Fibroblast of skin of left quadriceps (primary cell): ENCODE results near the gene DNAAF8.

Source experiments
- DNase-seq, 2 experiments: peaks; one replicate each; pipeline ENCODE4 v3.0.0-alpha.2; 2013; ENCODE audit warnings: low read depth in 2 of 2

DNAAF8 gene

DNA sequence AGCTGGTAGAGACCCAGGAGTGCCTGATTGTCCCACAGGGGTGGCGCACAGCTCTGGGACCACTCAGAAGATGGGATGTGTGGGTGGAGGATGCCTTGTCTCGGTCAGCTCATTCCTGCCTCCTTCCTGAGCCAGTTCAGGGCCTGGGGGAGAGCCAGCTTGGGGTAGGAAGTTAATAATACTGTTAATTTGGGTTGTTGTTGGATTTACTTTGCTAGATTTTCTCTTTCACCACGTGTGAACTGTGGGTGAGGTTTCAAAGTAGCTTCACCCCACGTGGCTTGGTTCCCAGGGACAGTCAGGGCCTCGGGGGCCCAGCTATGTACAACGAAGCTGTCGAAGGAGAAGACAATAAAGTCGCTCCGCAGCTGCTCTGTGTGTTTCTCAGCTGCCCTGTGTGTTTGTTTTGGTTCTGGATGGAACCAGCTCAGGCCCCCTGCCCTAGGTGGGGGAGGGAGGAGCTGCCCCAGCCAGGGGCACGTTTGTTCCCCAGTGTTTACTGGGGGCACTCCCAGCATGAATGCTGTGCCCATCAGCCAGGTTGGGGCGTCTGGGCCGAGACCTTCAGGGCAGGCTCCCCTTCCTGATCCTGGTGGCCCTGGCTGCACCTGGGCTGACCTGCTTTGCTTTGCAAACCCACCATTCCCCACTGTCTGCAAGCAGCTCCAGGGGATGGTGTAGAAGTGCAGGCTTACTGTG, 38.7 kb upstream of the DNAAF8 start:
- no peak for DNase-seq

DNA sequence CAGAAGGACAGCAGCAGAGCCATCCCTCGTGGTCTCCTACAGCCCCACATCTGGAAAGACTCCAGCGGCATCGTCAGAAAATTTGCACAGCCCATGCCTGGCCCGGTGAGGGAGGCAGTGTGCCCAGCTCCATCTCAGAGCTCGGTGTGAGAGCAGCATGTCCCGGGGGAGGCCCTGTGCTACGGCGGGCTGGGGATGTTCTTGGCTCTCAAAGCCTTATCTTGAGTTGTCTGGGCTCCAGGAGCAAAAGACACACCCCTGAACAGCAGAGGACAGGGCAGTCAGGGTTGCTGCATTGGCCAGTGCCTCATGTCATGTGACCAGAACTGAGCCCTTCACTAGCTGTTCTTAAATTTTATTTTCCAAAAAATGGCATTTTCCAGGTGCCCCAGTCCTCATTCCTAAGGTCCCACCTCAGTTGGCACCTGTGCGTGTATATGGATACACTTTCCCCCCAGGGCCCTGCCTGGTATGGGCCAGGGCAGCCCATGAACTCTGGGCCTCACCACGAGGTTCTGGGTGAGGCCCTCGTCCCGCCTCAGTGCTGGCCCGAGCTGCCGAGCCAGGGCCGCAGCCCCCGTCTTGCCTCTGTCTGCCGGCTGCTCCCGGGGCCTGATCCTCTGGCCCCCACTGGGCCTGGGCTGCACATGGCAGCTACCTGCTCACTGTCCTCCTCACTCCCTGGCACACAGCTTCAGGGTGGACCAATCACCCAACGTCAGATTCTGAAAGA, 38.0 kb upstream of the DNAAF8 start:
- no peak for DNase-seq

DNA sequence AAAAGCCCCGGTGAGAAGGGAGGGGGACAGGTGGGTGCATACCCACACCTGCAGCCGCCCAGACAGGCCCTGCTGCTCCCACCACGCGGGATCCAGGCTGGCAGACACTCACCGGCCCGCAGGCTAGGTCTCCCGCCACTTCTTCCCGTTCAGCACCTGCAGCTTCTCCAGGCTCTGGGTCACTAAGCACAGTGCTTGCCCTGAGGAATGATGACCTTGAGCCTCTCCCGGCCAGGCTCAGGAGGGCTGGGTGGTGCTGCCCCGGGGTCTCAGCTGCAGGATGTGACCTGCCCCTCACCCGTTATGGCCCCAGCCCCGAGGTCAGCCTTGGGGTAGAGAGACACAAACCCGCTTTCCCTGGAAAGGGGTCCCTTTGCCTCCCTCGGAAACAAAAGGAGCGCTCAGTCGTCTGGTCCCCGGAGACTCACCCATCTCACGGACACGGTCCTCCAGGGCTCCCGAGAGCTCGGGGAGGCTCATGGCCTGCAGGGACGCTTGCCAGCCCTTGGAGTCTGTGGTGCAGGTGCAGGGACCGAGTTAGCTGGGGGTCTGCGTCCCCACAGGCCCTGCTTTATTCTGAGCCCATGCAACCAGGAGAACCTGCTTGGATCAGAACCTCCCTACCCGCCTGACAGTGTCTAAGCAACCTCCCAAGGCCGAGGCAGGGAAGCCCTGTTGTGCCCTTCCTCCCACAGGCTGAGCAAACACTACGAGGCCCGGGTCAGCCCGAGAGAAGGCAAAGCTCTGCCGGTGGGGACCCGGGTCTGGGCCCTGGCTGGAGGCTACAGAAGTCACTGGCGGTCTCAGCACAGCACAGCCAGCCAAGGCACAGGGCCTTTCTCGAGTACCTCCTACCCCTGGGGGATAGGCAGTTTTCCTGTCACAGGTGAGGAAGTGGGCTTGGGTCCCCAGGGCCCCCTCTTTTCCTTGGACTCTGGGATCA, 37.2 kb upstream of the DNAAF8 start:
- DNase-seq: no peak

GRCh38 chr16:4697848-4698291, 36.5 kb upstream of the DNAAF8 start:
- no peak for DNase-seq

DNA sequence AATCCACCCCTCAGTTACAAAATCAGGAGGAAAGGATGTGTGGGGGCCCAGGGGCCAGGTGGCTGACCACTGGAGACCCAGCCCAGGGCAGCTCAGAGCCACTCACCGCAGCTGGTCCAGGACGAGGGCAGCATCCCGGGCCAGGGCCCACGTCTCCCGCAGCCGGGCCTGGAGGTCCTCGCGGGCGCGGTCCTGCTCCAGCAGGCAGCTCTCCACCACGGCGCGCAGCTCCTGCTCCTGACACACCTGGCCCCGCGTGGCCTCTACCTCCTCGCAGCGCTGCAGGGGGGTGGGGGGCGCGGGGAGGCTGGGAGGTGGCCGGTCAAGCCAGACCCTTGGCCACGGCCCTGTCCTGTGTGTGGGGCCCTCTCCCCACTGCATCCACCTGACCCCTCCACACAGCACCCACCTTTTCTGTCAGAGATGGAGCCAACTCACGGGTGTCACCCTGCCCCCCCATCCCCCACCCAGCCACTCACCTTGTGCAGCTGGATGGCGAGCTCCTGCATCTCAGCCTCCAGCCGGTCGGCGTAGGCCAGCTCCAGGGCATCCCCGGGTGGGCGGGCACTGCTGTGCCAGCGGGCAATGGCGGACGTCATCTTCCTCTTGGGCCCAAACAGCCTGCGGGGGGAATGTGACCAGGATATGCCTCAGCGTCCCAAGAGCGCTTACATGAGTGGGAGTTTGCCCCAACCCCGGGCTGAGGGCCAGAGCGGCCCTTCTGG, 35.9 kb upstream of the DNAAF8 start:
- DNase-seq: no peak

GRCh38 chr16:4699046-4699556, 35.2 kb upstream of the DNAAF8 start:
- no peak for DNase-seq

- DNase-seq: no peak
Observed at GRCh38 chr16:4700380-4700996, 33.8 kb upstream of the DNAAF8 start.

- no peak for DNase-seq
Observed at GRCh38 chr16:4700997-4701743, 33.2 kb upstream of the DNAAF8 start.

DNA sequence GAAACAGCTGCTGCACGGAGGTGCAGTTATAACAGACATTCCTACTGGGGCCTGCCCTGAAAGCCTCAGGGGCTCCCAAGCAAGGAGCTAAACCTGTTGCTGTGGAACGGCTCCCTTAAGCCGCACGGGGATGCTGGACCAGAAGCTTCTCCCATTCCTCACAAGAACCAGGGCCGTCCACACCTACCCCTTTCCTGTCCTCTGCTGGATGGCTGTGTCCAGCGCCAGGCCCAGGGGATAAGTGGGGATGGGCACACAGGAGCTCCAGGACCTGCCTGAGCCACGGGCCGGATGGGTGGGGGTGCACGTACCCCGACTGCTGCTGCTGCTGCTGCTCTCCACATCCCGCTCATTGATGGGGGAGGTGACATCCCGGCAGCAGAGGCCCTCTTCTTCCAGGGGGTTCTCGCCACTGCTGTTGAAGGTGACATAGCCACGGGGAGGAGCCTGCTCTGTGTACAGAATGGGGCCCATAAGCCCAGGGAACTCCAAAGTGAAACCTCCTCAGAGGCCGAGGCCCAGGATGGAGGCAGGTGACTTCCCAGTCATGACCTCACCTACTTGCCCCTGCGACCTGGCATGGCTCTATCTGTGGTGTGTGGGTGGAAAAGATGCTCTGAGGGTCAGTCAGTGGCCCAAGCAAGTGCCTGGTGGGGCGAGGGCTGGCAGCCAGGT, 32.4 kb upstream of the DNAAF8 start:
- no peak for DNase-seq

- no peak for DNase-seq
Observed at GRCh38 chr16:4702466-4702808, 31.9 kb upstream of the DNAAF8 start.

- no peak for DNase-seq
Observed at GRCh38 chr16:4703906-4704305, 30.4 kb upstream of the DNAAF8 start.

GRCh38 chr16:4704491-4704890, 29.8 kb upstream of the DNAAF8 start:
- no peak for DNase-seq

DNA sequence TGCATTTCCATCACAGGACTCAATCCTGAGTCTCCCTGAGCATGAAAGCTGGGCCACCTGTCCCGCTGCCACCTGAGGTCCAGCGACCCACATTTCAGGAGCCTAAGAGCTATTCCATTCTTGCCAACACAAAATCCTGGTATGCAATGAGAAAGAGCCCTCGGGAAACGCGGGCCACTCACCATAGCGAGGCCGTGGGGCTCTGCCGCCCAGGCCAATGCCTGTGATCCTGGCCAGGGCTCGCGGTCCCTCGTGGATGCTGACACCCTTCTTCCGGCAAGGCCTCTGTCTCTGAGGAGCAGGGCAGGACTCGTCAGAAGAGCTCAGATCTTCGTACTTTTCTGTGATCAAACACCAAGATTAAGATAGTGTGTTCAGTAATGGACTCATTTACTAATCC, 29.4 kb upstream of the DNAAF8 start:
- DNase-seq: no peak

- DNase-seq: no peak
Observed at GRCh38 chr16:4706871-4707270, 27.5 kb upstream of the DNAAF8 start.

GRCh38 chr16:4709481-4709880, 24.9 kb upstream of the DNAAF8 start:
- no peak for DNase-seq

GRCh38 chr16:4713663-4714501, 20.5 kb upstream of the DNAAF8 start:
- DNase-seq: no peak

GRCh38 chr16:4714996-4715395, 19.3 kb upstream of the DNAAF8 start:
- DNase-seq: no peak

DNA sequence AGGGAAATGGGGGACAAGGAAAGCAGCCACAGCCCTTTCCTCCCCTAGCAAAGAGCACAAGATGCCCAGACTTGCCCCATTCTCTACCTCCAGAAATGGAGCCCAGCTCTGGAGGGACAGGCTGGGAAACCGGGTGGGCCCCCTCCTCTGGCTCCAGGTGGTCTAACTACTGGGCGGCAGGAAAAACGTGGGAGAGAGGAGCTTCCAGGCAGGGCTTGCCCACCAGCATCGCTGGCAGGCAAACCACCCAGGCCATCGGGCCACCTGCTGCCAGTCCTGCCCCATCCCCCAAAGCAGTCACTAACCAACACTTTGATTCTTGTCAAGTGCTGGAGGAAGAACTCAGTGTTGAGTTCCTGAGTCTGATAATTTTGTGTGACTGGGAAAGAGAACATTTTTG, 15.9 kb upstream of the DNAAF8 start:
- DNase-seq: no peak
